IPS-NIHi7 (cell line): ENCODE data around the gene FNDC3B.

Experiments
- DNase-seq: peaks from one replicate; pipeline ENCODE4 v3.0.0; 2012; ENCODE audit warnings: mixed read lengths; ENCODE audit errors: extremely low spot score

The FNDC3B gene

DNA sequence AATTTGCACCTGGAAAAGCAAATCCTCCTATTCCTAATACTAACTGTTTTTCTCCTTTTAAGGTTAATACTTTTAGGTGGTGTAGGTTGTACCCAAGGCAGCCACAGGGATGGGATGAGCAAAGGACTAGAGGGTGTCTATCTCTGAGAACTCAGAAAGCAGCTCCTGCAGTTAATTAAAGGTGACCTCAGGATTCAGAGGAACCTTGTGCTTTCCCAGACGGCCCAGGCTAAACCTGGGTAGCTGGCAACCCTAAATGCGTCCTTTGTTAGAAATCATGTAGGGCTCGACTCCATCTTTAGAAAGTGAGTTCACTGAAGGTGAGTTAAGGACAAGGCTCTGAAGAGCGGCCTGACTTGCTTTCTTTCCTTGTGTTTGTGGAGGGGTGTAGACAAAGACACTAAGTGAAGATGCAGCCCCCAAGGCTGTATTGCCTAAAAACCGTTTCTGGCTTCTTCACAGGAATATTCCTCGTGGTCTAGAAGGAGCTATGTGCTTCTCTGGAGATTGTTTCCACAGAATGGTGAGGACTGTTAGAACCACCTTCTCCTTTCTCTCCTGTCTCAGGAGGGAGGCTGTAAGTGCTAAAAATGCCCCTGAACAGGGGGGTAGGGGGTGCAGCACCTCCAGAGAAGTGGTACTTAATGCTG lies 14.9 kb downstream of the FNDC3B start:
- no peak for DNase-seq

GRCh38 chr3:172056416-172056815 lies 17.0 kb downstream of the FNDC3B start:
- no peak for DNase-seq

DNA sequence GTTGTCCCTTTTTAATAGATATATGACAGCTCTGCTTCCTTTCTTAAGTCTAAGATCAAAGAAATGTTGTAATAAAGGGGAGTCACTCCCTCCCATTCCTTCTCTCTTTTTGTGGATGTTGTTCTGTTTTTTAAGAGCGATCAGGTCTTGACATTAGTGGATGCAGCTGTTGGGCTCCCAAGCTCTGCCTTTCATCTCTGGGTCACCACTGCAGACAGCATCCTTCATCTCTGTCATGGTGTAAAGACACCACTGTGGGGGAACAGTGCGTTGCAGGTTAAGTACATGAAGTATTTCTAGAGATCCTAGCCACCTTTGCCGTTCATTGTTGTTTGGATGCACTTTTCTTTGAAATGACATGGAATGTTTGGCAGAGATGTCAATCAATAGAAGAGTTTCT lies 17.7 kb downstream of the FNDC3B start:
- DNase-seq: no peak

- no peak for DNase-seq
Observed at GRCh38 chr3:172057624-172058327, 18.4 kb downstream of the FNDC3B start.

- no peak for DNase-seq
Observed at GRCh38 chr3:172059532-172059931, 20.2 kb downstream of the FNDC3B start.

DNA sequence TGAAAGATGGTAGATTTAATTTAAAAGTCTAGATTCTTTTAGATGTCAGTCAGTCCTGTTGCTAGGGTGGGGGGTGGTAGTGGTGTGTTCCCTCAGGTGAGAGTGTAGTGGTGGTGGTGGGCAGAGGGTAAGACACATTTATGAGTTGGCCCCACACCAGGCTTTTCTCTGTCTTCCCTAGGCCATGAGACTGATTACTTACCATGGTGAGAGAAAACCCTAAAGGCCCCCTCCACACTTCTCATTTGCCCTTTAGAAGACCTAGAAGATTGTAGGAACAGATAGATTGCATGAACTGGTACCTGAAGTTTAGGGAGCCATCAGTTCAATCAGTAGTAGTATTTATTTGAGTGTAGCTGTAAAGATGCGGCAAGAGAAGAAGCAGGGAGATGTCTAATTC lies 20.9 kb downstream of the FNDC3B start:
- DNase-seq: no peak

- DNase-seq: no peak
Observed at GRCh38 chr3:172061724-172062184, 22.4 kb downstream of the FNDC3B start.

GRCh38 chr3:172062761-172063160 lies 23.4 kb downstream of the FNDC3B start:
- DNase-seq: no peak

DNA sequence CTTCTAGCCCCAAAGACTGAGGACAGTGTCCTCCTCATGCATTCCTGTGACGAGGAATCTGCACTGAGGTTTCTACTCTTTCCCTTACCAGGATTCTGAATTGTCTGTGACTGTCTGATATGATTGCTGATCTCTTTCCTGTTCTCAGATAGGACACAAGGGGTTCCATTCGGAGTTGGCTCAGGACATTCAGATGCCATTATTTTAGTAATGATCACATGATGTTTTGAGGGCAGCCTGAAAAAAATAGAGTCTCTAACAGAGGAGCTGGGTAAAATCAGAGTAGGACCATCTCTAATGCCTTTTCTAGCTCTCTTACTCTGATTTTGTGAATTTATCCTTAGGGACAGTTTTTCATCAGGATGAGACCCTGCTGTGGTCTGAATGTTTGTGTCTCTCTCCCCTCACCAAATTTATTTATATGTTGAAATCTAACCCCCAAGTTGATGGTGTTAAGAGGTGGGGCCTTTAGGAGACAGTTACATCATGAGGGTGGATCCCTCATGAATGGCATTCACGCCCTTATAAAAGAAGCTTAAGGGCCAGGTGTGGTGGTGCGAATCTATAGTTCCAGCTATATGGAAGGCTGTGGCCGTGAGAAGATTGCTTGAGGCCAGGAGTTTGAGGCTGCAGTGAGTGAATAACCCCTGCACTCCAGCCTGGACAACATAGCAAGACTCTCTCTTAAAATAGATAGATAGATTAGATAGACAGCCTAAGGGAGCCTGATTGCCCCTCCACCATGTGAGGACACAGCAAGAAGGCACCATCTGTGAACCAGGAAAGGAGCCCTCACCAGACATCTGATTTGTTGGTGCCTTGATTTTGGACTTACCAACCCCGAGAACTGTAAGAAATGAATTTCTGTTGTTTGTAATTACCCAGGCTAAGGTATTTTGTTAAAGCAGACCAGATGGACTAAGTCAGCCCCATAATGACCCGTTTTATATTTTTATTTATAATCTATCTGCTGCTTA lies 24.4 kb downstream of the FNDC3B start:
- no peak for DNase-seq

DNA sequence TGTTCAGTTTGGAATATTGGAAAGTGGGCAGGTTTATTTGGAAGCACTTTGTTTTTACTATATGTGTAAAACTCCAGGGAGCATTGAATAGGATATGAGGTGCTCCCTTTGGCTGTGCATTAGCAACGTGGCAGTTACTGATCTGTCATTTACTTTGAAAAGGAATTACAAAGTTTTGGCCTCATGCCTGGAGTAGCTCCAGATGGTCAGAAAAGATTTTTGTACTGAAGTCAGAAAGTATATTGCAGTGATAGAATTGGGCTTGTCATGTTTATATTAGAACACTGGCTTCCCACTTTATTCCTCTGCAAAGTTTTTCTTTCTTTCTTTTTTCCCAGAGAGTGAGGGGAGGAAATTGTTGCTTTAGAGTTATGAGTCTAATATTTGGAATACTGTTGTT lies 26.1 kb downstream of the FNDC3B start:
- DNase-seq: no peak

DNA sequence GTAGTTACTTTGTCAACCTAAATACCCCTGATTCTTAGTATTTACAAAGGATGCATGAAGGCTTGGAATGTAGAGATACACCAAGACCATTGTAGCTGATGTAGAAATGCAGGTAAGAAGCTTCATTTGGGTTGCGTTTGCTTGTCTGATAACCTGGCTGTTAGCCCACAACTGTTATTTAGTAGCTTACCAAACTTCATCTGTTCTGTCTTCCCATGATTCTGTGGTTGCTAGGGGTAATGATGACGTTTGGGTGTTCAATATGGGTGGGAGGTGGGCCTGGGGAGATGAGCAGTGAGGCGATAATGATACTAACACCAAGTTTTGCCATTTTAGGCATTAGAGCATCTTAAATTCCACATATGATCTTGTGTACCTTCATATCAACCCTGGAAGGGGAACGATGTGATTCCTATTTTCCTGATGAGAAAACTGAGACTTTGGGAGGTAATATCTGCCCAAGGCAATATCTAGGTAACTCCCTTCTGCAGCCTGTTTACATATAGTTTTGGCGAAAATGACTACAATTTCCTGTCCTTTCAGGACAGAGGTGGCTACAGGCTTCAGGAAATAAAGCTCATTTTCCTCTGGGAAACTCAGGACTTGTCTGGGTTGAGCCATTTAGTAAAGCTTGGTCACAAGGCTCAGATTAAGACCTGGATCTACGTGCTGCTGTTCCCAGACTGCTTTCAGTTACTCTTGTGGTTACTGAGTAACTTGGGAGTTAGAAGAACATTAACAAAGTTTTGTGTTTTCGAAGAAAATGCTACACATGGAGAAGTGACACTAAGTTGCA lies 26.8 kb downstream of the FNDC3B start:
- no peak for DNase-seq

- DNase-seq: no peak
Observed at GRCh38 chr3:172066880-172067796, 27.8 kb downstream of the FNDC3B start.

DNA sequence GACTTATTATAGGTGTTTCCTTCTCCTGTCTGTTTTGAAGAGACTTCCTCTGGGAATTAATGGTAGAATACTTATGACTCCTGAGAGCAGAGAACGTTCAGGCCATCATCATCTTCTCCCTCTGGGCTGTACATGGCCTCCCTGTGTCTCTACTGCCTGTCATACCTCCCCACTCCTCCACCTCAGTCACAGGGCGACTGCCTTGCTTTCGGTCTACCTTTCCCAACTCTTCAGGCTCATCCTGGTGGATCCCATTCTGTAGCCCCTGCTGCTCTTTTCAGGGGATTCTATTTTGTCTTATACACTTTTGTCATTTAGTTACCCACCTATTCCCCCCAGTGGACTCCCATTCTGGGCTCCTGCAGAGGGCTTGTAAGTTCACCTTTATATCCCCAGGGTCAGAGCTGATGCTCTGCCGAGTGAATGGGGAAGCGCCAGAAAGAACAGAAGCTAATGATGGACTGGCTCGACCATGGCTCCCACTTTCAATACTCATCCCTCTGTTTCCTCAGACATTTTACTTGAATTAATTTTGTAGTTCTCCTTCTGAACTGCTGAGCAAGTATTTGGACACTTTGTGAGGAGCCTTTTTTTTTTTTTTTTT lies 28.6 kb downstream of the FNDC3B start:
- no peak for DNase-seq

GRCh38 chr3:172068977-172069376 lies 29.6 kb downstream of the FNDC3B start:
- no peak for DNase-seq

DNA sequence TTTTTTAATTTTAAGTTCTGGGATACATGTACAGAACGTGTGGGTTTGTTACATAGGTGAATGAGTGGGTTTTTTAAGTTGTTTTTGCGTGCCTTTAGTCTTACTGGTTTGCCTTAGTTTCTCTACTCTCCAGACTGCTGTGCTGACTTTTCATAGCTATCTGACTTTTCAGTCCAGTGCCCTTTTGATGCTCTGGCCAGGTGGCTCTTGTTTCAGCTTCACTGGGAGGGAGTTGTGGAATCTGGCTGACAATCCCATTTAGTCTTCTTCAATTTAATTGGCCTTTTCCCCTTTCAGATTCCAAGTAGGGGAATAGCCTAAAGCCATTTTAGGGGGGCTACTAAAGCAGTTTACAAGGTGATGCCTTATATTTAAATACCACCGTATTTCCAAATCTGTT lies 30.1 kb downstream of the FNDC3B start:
- DNase-seq: no peak

DNA sequence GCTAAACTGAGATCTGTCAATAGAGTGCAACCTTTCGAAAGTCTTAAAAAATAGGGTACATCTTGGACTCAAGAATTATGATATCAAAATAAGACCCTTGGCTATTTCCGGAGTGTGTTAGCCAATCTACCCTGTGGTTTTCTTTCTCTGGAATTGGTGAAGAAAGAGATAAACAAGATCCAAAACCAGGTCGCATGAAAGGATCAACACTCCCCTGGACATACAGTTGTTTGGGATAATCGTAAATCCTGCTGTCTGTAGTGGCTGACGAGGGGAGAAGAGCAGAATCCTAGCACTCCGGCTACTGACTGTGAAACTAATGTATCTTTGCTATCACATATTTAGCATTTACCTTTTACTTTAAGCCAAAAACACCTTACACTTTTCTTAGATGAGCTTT lies 30.9 kb downstream of the FNDC3B start:
- no peak for DNase-seq

DNA sequence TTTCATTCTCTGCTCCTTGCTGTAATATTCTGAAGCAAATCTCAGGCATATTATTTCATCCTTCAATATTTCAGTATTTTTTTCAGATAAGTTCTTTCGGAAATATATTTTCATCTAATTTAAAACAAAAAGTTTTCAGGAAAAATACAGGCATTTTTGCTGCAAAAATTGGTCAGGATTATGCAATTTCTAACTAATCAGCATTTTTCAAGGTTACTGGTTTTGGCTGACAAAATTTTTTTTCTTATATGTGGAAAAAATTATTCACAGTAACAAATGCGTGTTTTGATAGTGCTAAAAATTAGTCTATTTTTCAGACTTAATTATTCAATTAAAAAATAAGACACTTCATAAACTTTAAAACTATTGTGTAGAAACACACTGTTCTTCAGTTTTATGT lies 31.4 kb downstream of the FNDC3B start:
- no peak for DNase-seq

- DNase-seq: no peak
Observed at GRCh38 chr3:172071780-172072330, 32.5 kb downstream of the FNDC3B start.

DNA sequence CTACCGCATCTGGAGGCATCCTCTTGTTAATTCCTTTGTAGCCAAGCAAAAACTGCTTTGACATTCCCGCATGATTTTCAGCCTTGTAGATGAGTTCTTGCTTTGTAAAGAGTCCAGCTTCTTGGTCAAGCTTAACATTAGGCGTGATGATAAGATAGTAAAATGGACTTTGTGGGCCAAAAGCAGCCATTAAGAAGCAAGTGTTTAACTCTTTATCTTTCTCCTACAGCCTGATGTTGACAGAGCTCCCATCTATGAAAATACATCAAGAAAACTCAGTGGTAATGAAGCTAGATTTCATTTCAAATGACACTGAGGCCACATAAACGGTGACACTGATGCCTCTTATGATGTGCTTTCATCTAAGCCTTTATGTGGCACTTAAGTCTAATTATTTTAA lies 33.2 kb downstream of the FNDC3B start:
- DNase-seq: no peak
